H9 (cell line): Measurements from ENCODE around the gene KCTD19. TPM values are rescaled to one million over a fixed set of nuclear protein-coding genes. Genes with fewer than 3 reads are reported as not detected.

ENCODE experiments used
- DNase-seq: peaks from one replicate; pipeline ENCODE4 v3.0.0-alpha.2; 2017
- H2AFZ ChIP-seq: one replicate; pipeline ENCODE4 v1.6.1; 2013; ENCODE audit warnings: mild to moderate bottlenecking, low read length, control low read depth, moderate library complexity
- H2AK5ac ChIP-seq: 2 replicates; pipeline ENCODE4 v1.6.1; 2013; ENCODE audit warnings: low read length, control low read depth, mixed read lengths; ENCODE audit not compliant: insufficient read length
- H2BK120ac ChIP-seq: one replicate; pipeline ENCODE4 v1.6.1; 2013; ENCODE audit warnings: low read depth, mild to moderate bottlenecking, low read length, control low read depth, inconsistent platforms; ENCODE audit not compliant: poor library complexity, severe bottlenecking
- H2BK12ac ChIP-seq: 2 replicates; pipeline ENCODE4 v1.6.1; 2013; ENCODE audit warnings: low read length, control low read depth, mixed read lengths, low read depth; ENCODE audit not compliant: insufficient read length
- H2BK15ac ChIP-seq: 2 replicates; pipeline ENCODE4 v1.6.1; 2013; ENCODE audit warnings: low read depth, low read length, control low read depth
- H2BK20ac ChIP-seq: one replicate; pipeline ENCODE4 v1.6.1; 2013; ENCODE audit warnings: low read depth, mild to moderate bottlenecking, low read length, control low read depth, inconsistent platforms; ENCODE audit not compliant: poor library complexity, severe bottlenecking
- H2BK5ac ChIP-seq: 2 replicates; pipeline ENCODE4 v1.6.1; 2013; ENCODE audit warnings: low read length, control low read depth, mixed read lengths; ENCODE audit not compliant: insufficient read length
- H3K14ac ChIP-seq: 2 replicates; pipeline ENCODE4 v1.6.1; 2013; ENCODE audit warnings: low read length, control low read depth; ENCODE audit not compliant: insufficient read depth
- H3K18ac ChIP-seq: 2 replicates; pipeline ENCODE4 v1.6.1; 2013; ENCODE audit warnings: low read depth, mild to moderate bottlenecking, mixed read lengths, low read length, control low read depth; ENCODE audit not compliant: insufficient read length
- H3K23ac ChIP-seq: 2 replicates; pipeline ENCODE4 v1.6.1; 2013; ENCODE audit warnings: low read length, control low read depth, mixed read lengths, low read depth; ENCODE audit not compliant: insufficient read length
- H3K23me2 ChIP-seq: 2 replicates; pipeline ENCODE4 v1.6.1; 2013; ENCODE audit warnings: low read depth, mild to moderate bottlenecking, mixed read lengths, low read length, control low read depth; ENCODE audit not compliant: insufficient read length, poor library complexity, severe bottlenecking
- H3K27ac ChIP-seq: 2 replicates; pipeline ENCODE4 v1.5.1; 2013; ENCODE audit warnings: low read length, control low read depth, mixed read lengths, low read depth; ENCODE audit not compliant: insufficient read length
- H3K27me3 ChIP-seq: 2 replicates; pipeline ENCODE4 v1.6.1; 2013; ENCODE audit warnings: low read length, control low read depth, inconsistent platforms; ENCODE audit not compliant: insufficient read depth
- H3K4ac ChIP-seq: 2 replicates; pipeline ENCODE4 v1.6.1; 2013; ENCODE audit warnings: low read depth, mild to moderate bottlenecking, control low read depth, inconsistent platforms, low read length, moderate library complexity
- H3K4me1 ChIP-seq: 2 replicates; pipeline ENCODE4 v1.6.1; 2013; ENCODE audit warnings: low read length, control low read depth, inconsistent platforms; ENCODE audit not compliant: insufficient read depth
- H3K4me2 ChIP-seq: 2 replicates; pipeline ENCODE4 v1.6.1; 2013; ENCODE audit warnings: low read length, control low read depth, mixed read lengths; ENCODE audit not compliant: insufficient read length, insufficient read depth
- H3K56ac ChIP-seq: 2 replicates; pipeline ENCODE4 v1.6.1; 2013; ENCODE audit warnings: low read depth, mild to moderate bottlenecking, mixed read lengths, low read length, control low read depth; ENCODE audit not compliant: insufficient read length
- H3K79me1 ChIP-seq: 2 replicates; pipeline ENCODE4 v1.6.1; 2013; ENCODE audit warnings: low read depth, mild to moderate bottlenecking, moderate library complexity, low read length, control low read depth, inconsistent platforms; ENCODE audit not compliant: insufficient read depth, poor library complexity, severe bottlenecking
- H3K79me2 ChIP-seq: 2 replicates; pipeline ENCODE4 v1.6.1; 2013; ENCODE audit warnings: low read length, control low read depth, inconsistent platforms; ENCODE audit not compliant: insufficient read depth
- H3K9ac ChIP-seq: 2 replicates; pipeline ENCODE4 v1.6.1; 2013; ENCODE audit warnings: low read length, control low read depth, mixed read lengths; ENCODE audit not compliant: insufficient read length; ENCODE audit errors: extremely low read depth
- H3K9me3 ChIP-seq: one replicate; pipeline ENCODE4 v1.6.1; 2013; ENCODE audit warnings: low read depth, low read length, inconsistent platforms; ENCODE audit not compliant: control insufficient read depth
- H3T11ph ChIP-seq: one replicate; pipeline ENCODE4 v1.6.1; 2013; ENCODE audit warnings: mild to moderate bottlenecking, low read length, control low read depth, inconsistent platforms
- H4K20me1 ChIP-seq: one replicate; pipeline ENCODE4 v1.6.1; 2013; ENCODE audit not compliant: control insufficient read depth, insufficient read length, insufficient read depth
- H4K5ac ChIP-seq: 2 replicates; pipeline ENCODE4 v1.6.1; 2013; ENCODE audit warnings: low read depth, mild to moderate bottlenecking, mixed read lengths, low read length, control low read depth; ENCODE audit not compliant: insufficient read length
- H4K8ac ChIP-seq: replicated peaks from 2 replicates; pipeline ENCODE4 v1.6.1; 2013; ENCODE audit warnings: low read length, control low read depth, mixed read lengths, low read depth; ENCODE audit not compliant: insufficient read length
- H4K91ac ChIP-seq: 2 replicates; pipeline ENCODE4 v1.6.1; 2013; ENCODE audit warnings: low read depth, mild to moderate bottlenecking, moderate library complexity, mixed read lengths, low read length, control low read depth; ENCODE audit not compliant: insufficient read length
- H3K27ac Mint-ChIP-seq, 3 experiments: 2 replicates in 2 of 3; 3 replicates in 1 of 3; pipeline ENCODE4 v1.8.0; 2020 to 2021; ENCODE audit warnings: mixed read lengths in 3 of 3, mild to moderate bottlenecking in 1 of 3, moderate library complexity in 1 of 3
- H3K27me3 Mint-ChIP-seq: 2 replicates; pipeline ENCODE4 v1.8.0; 2021; ENCODE audit warnings: low read depth, mild to moderate bottlenecking, moderate library complexity, mixed read lengths
- H3K36me3 Mint-ChIP-seq, 3 experiments: 2 replicates in 2 of 3; 3 replicates in 1 of 3; pipeline ENCODE4 v1.8.0; 2020 to 2021; ENCODE audit warnings: low read depth in 3 of 3, mixed read lengths in 3 of 3; ENCODE audit not compliant: insufficient read depth in 1 of 3
- H3K4me1 Mint-ChIP-seq, 2 experiments: 2 replicates each; pipeline ENCODE4 v1.8.0; 2020; ENCODE audit warnings: mixed read lengths in 2 of 2
- H3K4me3 Mint-ChIP-seq, 2 experiments: 2 replicates in 1 of 2; 3 replicates in 1 of 2; pipeline ENCODE4 v1.8.0; 2020 to 2021; ENCODE audit warnings: mild to moderate bottlenecking in 2 of 2, mixed read lengths in 2 of 2, moderate library complexity in 1 of 2
- H3K9me3 Mint-ChIP-seq, 2 experiments: 2 replicates in 1 of 2; 3 replicates in 1 of 2; pipeline ENCODE4 v1.8.0; 2020; ENCODE audit warnings: mild to moderate bottlenecking in 2 of 2, mixed read lengths in 2 of 2, moderate library complexity in 1 of 2
- CTCF ChIP-seq: fragments of 200-600 bp; sonication (generic); conservative IDR thresholded peaks from 3 replicates; pipeline ENCODE4 v1.8.0; 2021; ENCODE audit warnings: antibody characterized with exemption, mild to moderate bottlenecking
- WGBS: extraction: QIAGEN DNeasy Blood & Tissue Kit; methylation state at CpG from one replicate; pipeline ENCODE4 v1.1.7; 2013; ENCODE audit warnings: missing lambda C conversion rate, low lambda C conversion rate, mixed read lengths; ENCODE audit not compliant: insufficient read length; ENCODE audit errors: extremely low coverage; 5-methylcytosine and 5-hydroxymethylcytosine counted together
- total RNA-seq: library from RNA; stranded (reverse); gene quantifications from 2 replicates; pipeline ENCODE4 v1.2.1, GENCODE V29; 2021

The KCTD19 gene
- total RNA-seq, 1 experiment from 2014 or later = 0.13 TPM

- peaks cover 19% of the 10 kb centered on the region for H3K27me3 Mint-ChIP-seq
- H2BK12ac ChIP-seq = no peak overlapping the region
- no peak overlapping the region for H3K27ac Mint-ChIP-seq
- no peaks in the 10 kb centered on the region for H3K23me2 ChIP-seq
- H3K4ac ChIP-seq = no peak overlapping the region
- H3K18ac ChIP-seq = no peak overlapping the region
- no peak for DNase-seq
- no peak overlapping the region for H3T11ph ChIP-seq
- H2AFZ ChIP-seq = no peak overlapping the region
- H3K9me3 ChIP-seq = no peaks in the 10 kb centered on the region
- no peak overlapping the region for H3K9ac ChIP-seq
- no peak overlapping the region for H2BK5ac ChIP-seq
- no peak overlapping the region for H2BK20ac ChIP-seq
- H3K27me3 ChIP-seq = no peaks in the 10 kb centered on the region
- no peak overlapping the region for H2AK5ac ChIP-seq
- H3K27ac ChIP-seq = no peak overlapping the region
- H3K14ac ChIP-seq = no peak overlapping the region
- H3K36me3 Mint-ChIP-seq = peaks cover 0 to 5% (median 0%) of the 10 kb centered on the region in 3 experiments; a peak in 4 of 7 replicates
- no peaks in the 10 kb centered on the region for H3K79me2 ChIP-seq
- peaks cover 13 to 18% of the 10 kb centered on the region in 2 experiments for H3K9me3 Mint-ChIP-seq
- H4K20me1 ChIP-seq = no peaks in the 10 kb centered on the region
- no peak overlapping the region for H4K8ac ChIP-seq
- no peaks in the 10 kb centered on the region for H3K4me1 ChIP-seq
- no peak for TF ChIP-seq CTCF
- H2BK120ac ChIP-seq = no peak overlapping the region
- no peak overlapping the region for H3K23ac ChIP-seq
- no CpG with 5 or more reads among the region's 1 CpG for WGBS
- H3K4me3 Mint-ChIP-seq = no peak overlapping the region
- no peaks in the 10 kb centered on the region for H3K79me1 ChIP-seq
- no peak overlapping the region for H2BK15ac ChIP-seq
- no peak overlapping the region for H3K56ac ChIP-seq
- no peak overlapping the region for H3K4me2 ChIP-seq
- H4K91ac ChIP-seq = no peak overlapping the region
- no peak overlapping the region for H4K5ac ChIP-seq
- no peaks in the 10 kb centered on the region for H3K4me1 Mint-ChIP-seq
Measured at GRCh38 chr16:67336116-67336515, 9.6 kb upstream of the KCTD19 start.
